Measurements from ENCODE around the gene SCAF1.

DNA sequence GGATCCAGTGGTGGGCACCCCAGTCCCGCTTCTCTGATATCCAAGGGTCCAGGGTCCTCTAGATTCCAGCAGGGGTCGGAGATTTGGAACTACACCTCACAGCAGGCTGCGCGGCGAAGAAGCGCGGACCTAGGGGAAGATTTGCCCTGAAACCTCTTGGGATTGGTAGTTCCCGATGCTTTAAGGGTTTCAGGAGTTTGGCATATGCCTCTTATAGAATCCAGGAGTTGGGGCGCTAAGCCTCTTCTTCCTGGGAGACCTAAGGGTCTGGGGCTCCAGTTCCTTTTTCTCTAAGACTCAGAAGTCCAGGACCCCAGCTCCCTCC, 24.1 kb downstream of the SCAF1 start:
- TF ChIP-seq POLR2A (IDR thresholded peaks at IDR 0.05), result no peak
- TF ChIP-seq, protein P1, sequence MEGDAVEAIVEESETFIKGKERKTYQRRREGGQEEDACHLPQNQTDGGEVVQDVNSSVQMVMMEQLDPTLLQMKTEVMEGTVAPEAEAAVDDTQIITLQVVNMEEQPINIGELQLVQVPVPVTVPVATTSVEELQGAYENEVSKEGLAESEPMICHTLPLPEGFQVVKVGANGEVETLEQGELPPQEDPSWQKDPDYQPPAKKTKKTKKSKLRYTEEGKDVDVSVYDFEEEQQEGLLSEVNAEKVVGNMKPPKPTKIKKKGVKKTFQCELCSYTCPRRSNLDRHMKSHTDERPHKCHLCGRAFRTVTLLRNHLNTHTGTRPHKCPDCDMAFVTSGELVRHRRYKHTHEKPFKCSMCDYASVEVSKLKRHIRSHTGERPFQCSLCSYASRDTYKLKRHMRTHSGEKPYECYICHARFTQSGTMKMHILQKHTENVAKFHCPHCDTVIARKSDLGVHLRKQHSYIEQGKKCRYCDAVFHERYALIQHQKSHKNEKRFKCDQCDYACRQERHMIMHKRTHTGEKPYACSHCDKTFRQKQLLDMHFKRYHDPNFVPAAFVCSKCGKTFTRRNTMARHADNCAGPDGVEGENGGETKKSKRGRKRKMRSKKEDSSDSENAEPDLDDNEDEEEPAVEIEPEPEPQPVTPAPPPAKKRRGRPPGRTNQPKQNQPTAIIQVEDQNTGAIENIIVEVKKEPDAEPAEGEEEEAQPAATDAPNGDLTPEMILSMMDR (IDR thresholded peaks at IDR 0.05), result no peak
